Peyer's patch (tissue), 4 donors: Measurements from ENCODE around the gene SLCO3A1.

Experiments used
- POLR2A ChIP-seq, 2 donors: fragments of 450-650 bp; IDR thresholded peaks; one replicate each; pipeline ENCODE4 v1.5.1; 2017; ENCODE audit warnings: antibody characterized with exemption in 2 of 2, mild to moderate bottlenecking in 2 of 2, moderate library complexity in 2 of 2
- TF ChIP-seq, protein P1 (sequence below), 6 experiments: fragments of 450-650 bp in 4 of 6; fragments of 200-600 bp in 2 of 6; sonication (generic) in 1 of 6; IDR thresholded peaks; one replicate each; pipeline ENCODE4 v1.5.1; 2017 to 2019; ENCODE audit warnings: antibody characterized with exemption in 6 of 6, mild to moderate bottlenecking in 3 of 6, moderate library complexity in 1 of 6

DNA sequence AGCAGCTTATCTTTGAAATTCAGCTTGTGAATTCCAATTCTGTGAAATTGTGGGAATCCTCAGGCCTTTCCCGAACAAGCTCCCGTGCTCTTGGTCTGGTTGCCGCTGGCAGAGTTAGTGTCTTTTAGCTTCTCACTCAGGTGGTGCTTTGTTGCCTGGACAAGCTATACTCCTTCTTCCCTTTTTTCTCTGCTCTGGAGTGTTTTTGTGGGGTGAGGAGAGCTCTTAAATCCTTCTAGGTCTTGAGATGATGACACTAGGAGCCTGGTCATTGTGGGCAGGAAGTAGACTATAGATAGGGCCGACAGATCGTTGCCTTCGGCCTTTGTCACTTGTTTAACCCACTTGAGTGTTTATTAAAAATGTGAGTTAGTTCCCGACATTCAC lies 93.8 kb downstream of the SLCO3A1 start:
- TF ChIP-seq, protein P1, sequence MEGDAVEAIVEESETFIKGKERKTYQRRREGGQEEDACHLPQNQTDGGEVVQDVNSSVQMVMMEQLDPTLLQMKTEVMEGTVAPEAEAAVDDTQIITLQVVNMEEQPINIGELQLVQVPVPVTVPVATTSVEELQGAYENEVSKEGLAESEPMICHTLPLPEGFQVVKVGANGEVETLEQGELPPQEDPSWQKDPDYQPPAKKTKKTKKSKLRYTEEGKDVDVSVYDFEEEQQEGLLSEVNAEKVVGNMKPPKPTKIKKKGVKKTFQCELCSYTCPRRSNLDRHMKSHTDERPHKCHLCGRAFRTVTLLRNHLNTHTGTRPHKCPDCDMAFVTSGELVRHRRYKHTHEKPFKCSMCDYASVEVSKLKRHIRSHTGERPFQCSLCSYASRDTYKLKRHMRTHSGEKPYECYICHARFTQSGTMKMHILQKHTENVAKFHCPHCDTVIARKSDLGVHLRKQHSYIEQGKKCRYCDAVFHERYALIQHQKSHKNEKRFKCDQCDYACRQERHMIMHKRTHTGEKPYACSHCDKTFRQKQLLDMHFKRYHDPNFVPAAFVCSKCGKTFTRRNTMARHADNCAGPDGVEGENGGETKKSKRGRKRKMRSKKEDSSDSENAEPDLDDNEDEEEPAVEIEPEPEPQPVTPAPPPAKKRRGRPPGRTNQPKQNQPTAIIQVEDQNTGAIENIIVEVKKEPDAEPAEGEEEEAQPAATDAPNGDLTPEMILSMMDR (IDR thresholded peaks at IDR 0.05): no peak
- TF ChIP-seq POLR2A (IDR thresholded peaks at IDR 0.05): no peak
